ENCODE results near the gene CNOT6.

GRCh38 chr5:180467989-180468731 lies 26.0 kb upstream of the CNOT6 start:
- no peak for TF ChIP-seq POLR2A (IDR thresholded peaks at IDR 0.05; ENCODE audit: borderline replicate concordance, extremely low read depth, insufficient read depth, insufficient read length)
- TF ChIP-seq SRF (IDR thresholded peaks at IDR 0.05; ENCODE audit: low read depth), result no peak
- TF ChIP-seq CTCF (IDR thresholded peaks at IDR 0.05 in 2 of 3, conservative IDR thresholded peaks at IDR 0.05 in 1 of 3; ENCODE audit: borderline replicate concordance in 1 of 3, insufficient read depth in 1 of 3, low read depth in 2 of 3, low read length in 2 of 3), result no peak
- no peak for TF ChIP-seq MAX (IDR thresholded peaks at IDR 0.05)
- TF ChIP-seq EZH2phosphoT487 (IDR thresholded peaks at IDR 0.05; ENCODE audit: borderline replicate concordance), result no peak
- no peak for TF ChIP-seq EGR1 (IDR thresholded peaks at IDR 0.05; ENCODE audit: low read depth)

Measured in HCT116 (cell line).